Measurements from ENCODE around the gene AUH.

DNA sequence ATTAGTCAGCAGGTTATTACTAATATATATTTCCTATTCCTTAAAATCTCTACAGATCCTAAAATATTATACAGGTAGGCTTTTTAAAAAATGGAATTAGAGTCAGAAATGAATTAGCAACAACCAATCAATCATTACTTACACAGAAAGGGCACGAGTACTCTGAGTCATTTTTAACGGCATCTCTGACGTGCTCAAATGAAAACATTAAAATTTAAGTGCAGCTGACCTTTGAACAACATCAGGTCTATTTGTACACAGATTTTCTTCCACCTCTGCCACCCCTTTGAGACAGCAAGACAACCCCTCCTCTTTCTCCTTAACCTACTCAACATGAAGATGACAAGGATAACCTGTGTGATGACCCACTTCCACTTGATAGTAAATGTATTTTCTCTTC lies 19.1 kb downstream of the AUH start:
- TF ChIP-seq EP300 (IDR thresholded peaks at IDR 0.05; ENCODE audit: borderline replicate concordance) (no peak), RAD21 (IDR thresholded peaks at IDR 0.05; ENCODE audit: low read depth) (no peak), FOXM1 (IDR thresholded peaks at IDR 0.05; ENCODE audit: borderline replicate concordance, low read depth) (no peak)
- TF ChIP-seq, protein P1, sequence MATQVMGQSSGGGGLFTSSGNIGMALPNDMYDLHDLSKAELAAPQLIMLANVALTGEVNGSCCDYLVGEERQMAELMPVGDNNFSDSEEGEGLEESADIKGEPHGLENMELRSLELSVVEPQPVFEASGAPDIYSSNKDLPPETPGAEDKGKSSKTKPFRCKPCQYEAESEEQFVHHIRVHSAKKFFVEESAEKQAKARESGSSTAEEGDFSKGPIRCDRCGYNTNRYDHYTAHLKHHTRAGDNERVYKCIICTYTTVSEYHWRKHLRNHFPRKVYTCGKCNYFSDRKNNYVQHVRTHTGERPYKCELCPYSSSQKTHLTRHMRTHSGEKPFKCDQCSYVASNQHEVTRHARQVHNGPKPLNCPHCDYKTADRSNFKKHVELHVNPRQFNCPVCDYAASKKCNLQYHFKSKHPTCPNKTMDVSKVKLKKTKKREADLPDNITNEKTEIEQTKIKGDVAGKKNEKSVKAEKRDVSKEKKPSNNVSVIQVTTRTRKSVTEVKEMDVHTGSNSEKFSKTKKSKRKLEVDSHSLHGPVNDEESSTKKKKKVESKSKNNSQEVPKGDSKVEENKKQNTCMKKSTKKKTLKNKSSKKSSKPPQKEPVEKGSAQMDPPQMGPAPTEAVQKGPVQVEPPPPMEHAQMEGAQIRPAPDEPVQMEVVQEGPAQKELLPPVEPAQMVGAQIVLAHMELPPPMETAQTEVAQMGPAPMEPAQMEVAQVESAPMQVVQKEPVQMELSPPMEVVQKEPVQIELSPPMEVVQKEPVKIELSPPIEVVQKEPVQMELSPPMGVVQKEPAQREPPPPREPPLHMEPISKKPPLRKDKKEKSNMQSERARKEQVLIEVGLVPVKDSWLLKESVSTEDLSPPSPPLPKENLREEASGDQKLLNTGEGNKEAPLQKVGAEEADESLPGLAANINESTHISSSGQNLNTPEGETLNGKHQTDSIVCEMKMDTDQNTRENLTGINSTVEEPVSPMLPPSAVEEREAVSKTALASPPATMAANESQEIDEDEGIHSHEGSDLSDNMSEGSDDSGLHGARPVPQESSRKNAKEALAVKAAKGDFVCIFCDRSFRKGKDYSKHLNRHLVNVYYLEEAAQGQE (IDR thresholded peaks at IDR 0.05; ENCODE audit: low read depth), result no peak

Data from Ishikawa (cell line).